Gastroesophageal sphincter (tissue), 3 donors: Measurements from ENCODE around the gene ELAVL4.

Experiments
- CTCF ChIP-seq, 4 experiments: fragments of 200-600 bp in 2 of 4; fragments of 450-650 bp in 2 of 4; sonication (generic) in 1 of 4; IDR thresholded peaks; one replicate each; pipeline ENCODE4 v1.5.1; 2017 to 2019; ENCODE audit warnings: antibody characterized with exemption in 4 of 4, mild to moderate bottlenecking in 2 of 4, moderate library complexity in 2 of 4
- POLR2A ChIP-seq, 2 donors: fragments of 450-650 bp; IDR thresholded peaks; one replicate each; pipeline ENCODE4 v1.6.1; 2017; ENCODE audit warnings: antibody characterized with exemption in 2 of 2, mild to moderate bottlenecking in 2 of 2, moderate library complexity in 1 of 2
- POLR2AphosphoS5 ChIP-seq: sonication (generic); formaldehyde crosslinking; IDR thresholded peaks from one replicate; pipeline ENCODE4 v1.6.1; 2017; ENCODE audit warnings: antibody characterized with exemption

GRCh38 chr1:50084389-50084788 is 24.3 kb upstream of the ELAVL4 start:
- TF ChIP-seq CTCF (IDR thresholded peaks at IDR 0.05) (no peak), POLR2A (IDR thresholded peaks at IDR 0.05) (no peak), POLR2AphosphoS5 (no peak)
